Activated CD4-positive, alpha-beta T cell treated with anti-CD3 and anti-CD28 coated beads, Interleukin-2, amount 50 U/mL, for 16 hours (primary cell): ENCODE results near the gene CCDC32.
A peak's percentile ranks its signal among the peaks of the same experiment; 100 is the strongest.
"Not testable (repeated sequence)": the region's sequence is repeated elsewhere in the genome, so short reads cannot be mapped to it uniquely, and the experiment has no call there.

Experiments
- DNase-seq: peaks from one replicate; pipeline ENCODE4 v3.0.0-alpha.2; 2020

CCDC32 gene, protein sequence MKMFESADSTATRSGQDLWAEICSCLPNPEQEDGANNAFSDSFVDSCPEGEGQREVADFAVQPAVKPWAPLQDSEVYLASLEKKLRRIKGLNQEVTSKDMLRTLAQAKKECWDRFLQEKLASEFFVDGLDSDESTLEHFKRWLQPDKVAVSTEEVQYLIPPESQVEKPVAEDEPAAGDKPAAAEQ

GRCh38 chr15:40564591-40565332 lies at the start of gene CCDC32:
Gene CCDC32 (minus strand): TSS chr15:40565042. CDS start chr15:40563015, 2,027 bp downstream.
- peak; percentile 98 for DNase-seq

DNA sequence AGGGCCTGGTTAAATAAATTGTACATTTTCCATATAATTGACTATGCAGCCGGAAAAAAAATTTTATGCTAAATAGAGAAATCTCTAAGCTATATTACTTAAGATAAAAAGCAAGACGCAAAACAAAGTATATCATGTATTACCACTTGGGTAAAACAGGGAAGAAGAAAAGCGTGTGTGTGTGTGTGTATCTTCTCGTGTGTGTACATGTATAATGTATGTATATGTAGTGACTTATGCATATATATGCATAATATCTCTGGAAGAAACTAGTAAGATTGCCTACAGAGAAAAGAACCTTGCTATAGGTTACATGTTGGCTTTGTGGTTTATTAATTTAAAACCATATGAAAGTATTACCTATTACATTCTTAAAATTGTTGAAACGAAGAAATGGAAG lies 48.2 kb upstream of the CCDC32 start:
- DNase-seq, result no peak

GRCh38 chr15:40603935-40604334 lies 39.1 kb upstream of the CCDC32 start:
- no peak for DNase-seq

DNA sequence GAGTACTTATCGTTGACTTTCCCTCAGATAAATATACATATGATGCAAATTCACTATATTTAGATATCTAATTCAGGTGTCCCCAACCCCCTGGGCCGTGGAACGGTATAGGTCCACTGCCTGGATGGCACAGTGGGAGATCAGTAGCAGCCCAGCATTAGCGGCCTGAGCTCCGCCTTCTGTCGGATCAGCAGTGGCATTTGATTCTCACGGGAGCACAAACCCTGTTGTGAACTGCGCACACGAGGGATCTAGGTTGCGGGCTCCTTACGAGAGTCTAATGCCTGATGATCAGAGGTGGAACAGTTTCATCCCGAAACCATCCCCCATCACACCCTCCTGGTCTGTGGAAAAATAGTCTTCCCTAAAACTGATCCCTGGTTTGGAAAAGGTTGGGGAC lies 36.1 kb upstream of the CCDC32 start:
- DNase-seq, result no peak

DNA sequence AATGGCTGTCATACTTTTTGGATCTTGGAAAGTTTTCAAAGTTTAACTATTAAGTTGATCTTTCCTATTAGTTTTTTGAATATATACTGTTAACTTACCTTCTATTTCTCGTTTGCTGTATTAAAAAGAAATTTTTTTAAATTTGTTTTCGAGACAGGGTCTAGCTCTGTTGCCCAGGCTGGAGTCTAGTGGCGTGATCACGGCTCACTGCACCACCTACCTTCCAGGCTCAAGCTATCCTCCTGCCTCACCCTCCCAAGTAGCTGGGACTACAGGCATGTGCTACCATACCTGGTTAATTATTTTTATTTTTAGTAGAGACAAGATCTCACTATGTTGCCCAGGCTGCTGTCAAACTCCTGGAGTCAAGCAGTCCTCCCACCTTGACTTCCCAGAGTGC lies 33.8 kb upstream of the CCDC32 start:
- DNase-seq, result no peak

DNA sequence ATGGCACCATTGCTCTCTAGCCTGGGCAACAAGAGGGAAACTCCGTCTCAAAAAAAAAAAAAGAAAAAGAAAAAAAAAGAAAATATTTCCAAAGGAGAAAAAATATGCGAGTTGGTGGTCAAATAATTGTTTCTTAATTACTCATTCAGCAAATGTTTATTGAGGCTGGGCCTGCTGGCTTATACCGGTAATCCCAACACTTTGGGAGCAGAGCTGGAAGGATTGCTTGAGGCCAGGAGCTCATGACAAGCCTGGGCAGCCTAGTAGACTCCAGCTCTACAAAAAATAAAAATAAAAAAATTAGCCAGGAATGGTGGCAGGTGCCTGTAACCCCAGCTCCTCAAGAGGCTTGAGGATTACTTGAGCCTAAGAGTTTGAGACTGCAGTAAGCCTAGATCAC lies 33.3 kb upstream of the CCDC32 start:
- DNase-seq, result no peak

DNA sequence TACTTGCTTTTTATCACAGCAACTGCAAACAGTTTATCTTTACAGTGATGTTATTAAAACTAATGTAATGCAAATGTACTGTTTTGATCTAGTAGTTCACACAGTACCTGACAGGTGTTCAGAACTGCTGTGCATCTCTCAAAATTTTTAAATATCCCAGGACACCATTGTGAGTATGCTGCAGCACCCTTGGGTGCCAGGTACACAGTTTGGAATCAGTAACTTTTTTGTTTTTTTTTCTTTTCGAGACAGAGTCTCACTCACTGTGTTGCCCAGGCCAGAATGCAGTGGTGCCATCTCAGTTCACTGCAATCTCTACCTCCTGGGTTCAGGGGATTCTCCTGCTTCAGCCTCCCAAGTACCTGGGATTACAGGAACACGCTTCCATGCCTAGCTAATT lies 32.2 kb upstream of the CCDC32 start:
- no peak for DNase-seq

GRCh38 chr15:40595773-40596172 lies 30.9 kb upstream of the CCDC32 start:
- DNase-seq, result no peak

GRCh38 chr15:40595219-40595618 lies 30.4 kb upstream of the CCDC32 start:
- DNase-seq, result no peak

- no peak for DNase-seq
Observed at GRCh38 chr15:40594429-40594836, 29.6 kb upstream of the CCDC32 start.

- peak; percentile 94 for DNase-seq
Observed at GRCh38 chr15:40593588-40594428, 29.0 kb upstream of the CCDC32 start, which contains the start of gene KNL1. Gene KNL1 (plus strand): TSS chr15:40594249. CDS start chr15:40602932, 8,683 bp downstream.

- DNase-seq, result no peak
Observed at GRCh38 chr15:40593165-40593564, 28.3 kb upstream of the CCDC32 start.

- no peak for DNase-seq
Observed at GRCh38 chr15:40591389-40591788, 26.5 kb upstream of the CCDC32 start.

- DNase-seq, result no peak
Observed at GRCh38 chr15:40590667-40591050, 25.8 kb upstream of the CCDC32 start.

GRCh38 chr15:40584191-40584590 lies 19.3 kb upstream of the CCDC32 start:
- no peak for DNase-seq

DNA sequence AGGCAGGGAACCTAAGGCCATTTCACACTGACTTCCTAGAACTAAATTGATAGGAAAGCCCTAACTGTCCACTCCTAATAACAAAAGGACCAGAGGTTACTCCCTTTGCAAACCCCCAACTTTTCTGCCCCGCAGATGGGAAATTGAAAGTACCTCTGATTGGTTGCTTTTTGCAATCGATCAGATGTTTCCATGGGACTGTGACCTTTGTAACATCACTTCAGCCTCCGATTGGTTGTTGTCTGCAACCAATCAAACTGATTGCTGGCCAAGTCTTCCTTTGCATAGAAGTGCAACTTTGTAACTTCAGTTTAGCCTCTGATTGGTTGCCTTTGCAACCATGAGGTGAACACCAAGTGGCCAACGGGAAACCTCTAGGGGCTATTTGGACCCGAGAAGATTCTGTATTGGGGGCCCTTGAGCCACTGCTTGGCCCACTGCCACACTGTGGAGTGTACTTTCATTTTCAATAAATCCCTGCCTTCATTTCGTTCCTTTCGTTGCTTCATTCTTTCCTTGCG lies 17.9 kb upstream of the CCDC32 start:
- DNase-seq, result peak; percentile 33

DNA sequence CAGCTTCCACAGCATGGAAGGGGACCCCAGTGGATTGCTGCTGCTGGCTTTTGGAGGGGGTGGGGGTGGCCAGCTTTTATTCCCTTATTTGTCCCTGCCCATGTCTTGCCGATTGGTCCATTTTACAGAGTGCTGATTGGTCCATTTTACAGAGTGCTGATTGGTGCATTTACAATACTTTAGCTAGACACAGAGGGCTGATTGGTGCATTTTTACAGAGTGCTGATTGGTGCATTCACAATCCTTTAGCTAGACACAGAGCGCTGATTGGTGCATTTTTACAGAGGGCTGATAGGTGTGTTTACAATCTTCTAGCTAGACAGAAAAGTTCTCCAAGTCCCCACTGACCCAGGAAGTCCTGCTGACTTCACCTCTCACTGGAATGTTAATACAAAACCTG lies 17.0 kb upstream of the CCDC32 start:
- DNase-seq, result not testable (repeated sequence)

- DNase-seq, result no peak
Observed at GRCh38 chr15:40578892-40579291, 14.1 kb upstream of the CCDC32 start.

DNA sequence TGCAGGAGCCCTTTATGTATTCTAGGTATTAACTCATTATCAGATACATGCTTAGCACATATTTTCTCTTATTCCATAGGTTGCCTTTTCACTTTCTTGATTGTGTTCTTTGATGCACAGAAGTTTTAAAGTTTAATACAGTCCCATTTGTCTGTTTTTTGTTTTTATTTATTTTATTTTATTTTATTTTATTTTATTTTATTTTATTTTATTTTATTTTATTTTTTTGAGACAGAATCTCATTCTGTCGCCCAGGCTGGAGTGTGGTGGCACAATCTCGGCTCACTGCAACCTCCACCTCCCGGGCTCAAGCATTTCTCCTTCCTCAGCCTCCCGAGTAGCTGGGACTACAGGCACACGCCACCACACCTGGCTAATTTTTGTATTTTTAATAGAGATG lies 12.1 kb upstream of the CCDC32 start:
- not testable (repeated sequence) for DNase-seq

DNA sequence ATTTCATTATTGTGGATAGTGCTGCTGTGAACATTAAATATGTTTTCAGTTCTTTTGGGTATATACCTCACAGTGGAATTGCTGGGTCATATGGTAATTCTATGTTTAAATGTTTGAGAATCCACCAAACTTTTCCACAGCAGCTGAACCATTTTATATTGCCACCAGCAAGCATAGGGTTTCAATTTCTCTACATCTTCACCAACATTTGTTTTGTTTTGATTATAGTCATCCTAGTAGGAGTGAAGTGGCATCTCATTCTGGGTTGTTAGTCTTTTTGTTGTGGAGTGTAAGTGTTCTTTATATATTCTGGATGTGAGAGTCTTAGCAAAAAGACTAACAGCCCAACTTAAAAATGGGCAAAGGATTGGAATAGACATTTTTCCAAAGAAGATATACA lies 10.3 kb upstream of the CCDC32 start:
- DNase-seq, result no peak

DNA sequence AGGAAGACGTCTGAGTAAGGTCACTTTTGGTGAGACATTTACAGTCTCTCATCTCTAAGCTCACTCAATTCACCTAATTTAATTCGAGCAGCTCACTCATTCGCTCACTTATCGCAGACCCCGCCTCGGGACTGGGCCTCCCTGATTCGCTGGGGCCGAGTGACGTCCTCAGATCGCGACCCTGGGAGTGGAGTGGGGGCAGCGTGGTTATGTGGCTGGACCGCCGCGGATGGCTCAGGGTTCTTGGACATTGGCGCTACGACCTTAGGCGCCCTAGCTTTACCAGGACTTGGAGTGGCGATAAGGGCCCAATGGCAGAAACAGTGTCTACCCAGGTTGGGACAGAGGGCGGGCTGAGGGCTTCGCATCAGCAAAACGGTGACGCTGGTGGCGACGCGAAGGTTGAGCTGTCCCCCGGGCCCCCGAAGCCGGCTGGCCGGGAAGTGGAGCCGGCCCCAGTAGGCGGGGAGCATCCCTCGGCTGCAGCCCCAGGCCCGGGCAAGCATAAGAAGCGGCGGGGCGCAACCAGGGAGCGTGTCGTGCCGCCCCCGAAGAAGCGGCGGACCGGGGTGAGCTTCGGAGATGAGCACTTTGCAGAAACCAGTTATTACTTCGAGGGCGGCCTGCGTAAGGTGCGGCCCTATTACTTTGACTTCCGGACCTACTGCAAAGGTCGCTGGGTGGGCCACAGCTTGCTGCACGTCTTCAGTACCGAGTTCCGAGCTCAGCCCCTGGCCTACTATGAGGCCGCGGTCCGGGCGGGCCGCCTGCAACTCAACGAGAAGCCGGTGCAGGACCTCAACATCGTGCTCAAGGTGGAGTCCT lies 4.5 kb upstream of the CCDC32 start, which contains the start of gene RPUSD2:
Gene RPUSD2 (plus strand): TSS at position 171 of the 825 bp plus-strand sequence. CDS start 39 bp downstream, at position 210.
- peak; percentile 95 for DNase-seq

GRCh38 chr15:40567111-40567510 lies 2.3 kb upstream of the CCDC32 start:
- DNase-seq, result peak; percentile 24
